ENCODE measurements around the gene SLC22A2. TPM values are rescaled to one million over a fixed set of nuclear protein-coding genes. Genes with fewer than 3 reads are reported as not detected.

The SLC22A2 gene
- total and polyA plus RNA-seq, 2 experiments from 2014 or later: 0.94 to 1.1 TPM

DNA sequence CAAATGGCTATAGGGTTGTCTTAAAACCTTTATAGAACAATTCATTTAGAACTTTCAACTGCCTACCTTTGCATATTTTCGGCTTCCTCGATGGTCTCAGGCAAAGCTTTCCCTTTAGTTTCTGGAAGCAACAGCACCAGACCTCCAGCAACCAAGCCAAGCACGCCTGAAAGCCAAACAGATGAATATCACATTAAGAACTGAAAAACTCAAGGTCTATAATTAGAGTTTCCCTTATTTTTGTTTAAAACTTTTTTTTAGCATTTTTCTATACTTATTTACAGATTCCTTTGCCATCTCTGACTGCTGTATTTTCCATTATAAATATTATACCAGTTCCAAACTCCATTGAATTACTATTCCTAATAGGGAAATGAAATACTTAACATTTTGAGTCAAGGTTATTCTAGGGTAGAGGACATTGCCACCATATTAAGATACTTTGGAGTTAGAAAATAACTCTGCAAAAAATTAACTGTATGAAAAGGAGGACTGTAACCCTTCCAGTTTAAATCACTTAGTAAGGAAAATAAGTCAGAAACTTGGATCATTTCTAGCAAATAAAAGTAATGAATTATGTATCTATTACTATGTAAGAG, 33.9 kb downstream of the SLC22A2 start (continued):
- TF ChIP-seq, protein P1, sequence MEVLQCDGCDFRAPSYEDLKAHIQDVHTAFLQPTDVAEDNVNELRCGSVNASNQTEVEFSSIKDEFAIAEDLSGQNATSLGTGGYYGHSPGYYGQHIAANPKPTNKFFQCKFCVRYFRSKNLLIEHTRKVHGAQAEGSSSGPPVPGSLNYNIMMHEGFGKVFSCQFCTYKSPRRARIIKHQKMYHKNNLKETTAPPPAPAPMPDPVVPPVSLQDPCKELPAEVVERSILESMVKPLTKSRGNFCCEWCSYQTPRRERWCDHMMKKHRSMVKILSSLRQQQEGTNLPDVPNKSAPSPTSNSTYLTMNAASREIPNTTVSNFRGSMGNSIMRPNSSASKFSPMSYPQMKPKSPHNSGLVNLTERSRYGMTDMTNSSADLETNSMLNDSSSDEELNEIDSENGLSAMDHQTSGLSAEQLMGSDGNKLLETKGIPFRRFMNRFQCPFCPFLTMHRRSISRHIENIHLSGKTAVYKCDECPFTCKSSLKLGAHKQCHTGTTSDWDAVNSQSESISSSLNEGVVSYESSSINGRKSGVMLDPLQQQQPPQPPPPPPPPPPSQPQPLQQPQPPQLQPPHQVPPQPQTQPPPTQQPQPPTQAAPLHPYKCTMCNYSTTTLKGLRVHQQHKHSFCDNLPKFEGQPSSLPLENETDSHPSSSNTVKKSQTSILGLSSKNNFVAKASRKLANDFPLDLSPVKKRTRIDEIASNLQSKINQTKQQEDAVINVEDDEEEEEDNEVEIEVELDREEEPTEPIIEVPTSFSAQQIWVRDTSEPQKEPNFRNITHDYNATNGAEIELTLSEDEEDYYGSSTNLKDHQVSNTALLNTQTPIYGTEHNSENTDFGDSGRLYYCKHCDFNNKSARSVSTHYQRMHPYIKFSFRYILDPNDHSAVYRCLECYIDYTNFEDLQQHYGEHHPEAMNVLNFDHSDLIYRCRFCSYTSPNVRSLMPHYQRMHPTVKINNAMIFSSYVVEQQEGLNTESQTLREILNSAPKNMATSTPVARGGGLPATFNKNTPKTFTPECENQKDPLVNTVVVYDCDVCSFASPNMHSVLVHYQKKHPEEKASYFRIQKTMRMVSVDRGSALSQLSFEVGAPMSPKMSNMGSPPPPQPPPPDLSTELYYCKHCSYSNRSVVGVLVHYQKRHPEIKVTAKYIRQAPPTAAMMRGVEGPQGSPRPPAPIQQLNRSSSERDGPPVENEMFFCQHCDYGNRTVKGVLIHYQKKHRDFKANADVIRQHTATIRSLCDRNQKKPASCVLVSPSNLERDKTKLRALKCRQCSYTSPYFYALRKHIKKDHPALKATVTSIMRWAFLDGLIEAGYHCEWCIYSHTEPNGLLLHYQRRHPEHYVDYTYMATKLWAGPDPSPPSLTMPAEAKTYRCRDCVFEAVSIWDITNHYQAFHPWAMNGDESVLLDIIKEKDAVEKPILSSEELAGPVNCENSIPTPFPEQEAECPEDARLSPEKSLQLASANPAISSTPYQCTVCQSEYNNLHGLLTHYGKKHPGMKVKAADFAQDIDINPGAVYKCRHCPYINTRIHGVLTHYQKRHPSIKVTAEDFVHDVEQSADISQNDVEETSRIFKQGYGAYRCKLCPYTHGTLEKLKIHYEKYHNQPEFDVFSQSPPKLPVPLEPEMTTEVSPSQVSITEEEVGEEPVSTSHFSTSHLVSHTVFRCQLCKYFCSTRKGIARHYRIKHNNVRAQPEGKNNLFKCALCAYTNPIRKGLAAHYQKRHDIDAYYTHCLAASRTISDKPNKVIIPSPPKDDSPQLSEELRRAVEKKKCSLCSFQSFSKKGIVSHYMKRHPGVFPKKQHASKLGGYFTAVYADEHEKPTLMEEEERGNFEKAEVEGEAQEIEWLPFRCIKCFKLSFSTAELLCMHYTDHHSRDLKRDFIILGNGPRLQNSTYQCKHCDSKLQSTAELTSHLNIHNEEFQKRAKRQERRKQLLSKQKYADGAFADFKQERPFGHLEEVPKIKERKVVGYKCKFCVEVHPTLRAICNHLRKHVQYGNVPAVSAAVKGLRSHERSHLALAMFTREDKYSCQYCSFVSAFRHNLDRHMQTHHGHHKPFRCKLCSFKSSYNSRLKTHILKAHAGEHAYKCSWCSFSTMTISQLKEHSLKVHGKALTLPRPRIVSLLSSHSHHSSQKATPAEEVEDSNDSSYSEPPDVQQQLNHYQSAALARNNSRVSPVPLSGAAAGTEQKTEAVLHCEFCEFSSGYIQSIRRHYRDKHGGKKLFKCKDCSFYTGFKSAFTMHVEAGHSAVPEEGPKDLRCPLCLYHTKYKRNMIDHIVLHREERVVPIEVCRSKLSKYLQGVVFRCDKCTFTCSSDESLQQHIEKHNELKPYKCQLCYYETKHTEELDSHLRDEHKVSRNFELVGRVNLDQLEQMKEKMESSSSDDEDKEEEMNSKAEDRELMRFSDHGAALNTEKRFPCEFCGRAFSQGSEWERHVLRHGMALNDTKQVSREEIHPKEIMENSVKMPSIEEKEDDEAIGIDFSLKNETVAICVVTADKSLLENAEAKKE (CRISPR knock-in tag; IDR thresholded peaks at IDR 0.05): no peak
- TF ChIP-seq STAT1 (IDR thresholded peaks at IDR 0.05; ENCODE audit: unreplicated experiment) (no peak), EZH2phosphoT487 (IDR thresholded peaks at IDR 0.05; ENCODE audit: unreplicated experiment) (no peak), ZNF114 (CRISPR knock-in tag; IDR thresholded peaks at IDR 0.05) (no peak)
- TF ChIP-seq, protein P2, sequence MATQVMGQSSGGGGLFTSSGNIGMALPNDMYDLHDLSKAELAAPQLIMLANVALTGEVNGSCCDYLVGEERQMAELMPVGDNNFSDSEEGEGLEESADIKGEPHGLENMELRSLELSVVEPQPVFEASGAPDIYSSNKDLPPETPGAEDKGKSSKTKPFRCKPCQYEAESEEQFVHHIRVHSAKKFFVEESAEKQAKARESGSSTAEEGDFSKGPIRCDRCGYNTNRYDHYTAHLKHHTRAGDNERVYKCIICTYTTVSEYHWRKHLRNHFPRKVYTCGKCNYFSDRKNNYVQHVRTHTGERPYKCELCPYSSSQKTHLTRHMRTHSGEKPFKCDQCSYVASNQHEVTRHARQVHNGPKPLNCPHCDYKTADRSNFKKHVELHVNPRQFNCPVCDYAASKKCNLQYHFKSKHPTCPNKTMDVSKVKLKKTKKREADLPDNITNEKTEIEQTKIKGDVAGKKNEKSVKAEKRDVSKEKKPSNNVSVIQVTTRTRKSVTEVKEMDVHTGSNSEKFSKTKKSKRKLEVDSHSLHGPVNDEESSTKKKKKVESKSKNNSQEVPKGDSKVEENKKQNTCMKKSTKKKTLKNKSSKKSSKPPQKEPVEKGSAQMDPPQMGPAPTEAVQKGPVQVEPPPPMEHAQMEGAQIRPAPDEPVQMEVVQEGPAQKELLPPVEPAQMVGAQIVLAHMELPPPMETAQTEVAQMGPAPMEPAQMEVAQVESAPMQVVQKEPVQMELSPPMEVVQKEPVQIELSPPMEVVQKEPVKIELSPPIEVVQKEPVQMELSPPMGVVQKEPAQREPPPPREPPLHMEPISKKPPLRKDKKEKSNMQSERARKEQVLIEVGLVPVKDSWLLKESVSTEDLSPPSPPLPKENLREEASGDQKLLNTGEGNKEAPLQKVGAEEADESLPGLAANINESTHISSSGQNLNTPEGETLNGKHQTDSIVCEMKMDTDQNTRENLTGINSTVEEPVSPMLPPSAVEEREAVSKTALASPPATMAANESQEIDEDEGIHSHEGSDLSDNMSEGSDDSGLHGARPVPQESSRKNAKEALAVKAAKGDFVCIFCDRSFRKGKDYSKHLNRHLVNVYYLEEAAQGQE (IDR thresholded peaks at IDR 0.05; ENCODE audit: unreplicated experiment): no peak
- TF ChIP-seq, protein P3, sequence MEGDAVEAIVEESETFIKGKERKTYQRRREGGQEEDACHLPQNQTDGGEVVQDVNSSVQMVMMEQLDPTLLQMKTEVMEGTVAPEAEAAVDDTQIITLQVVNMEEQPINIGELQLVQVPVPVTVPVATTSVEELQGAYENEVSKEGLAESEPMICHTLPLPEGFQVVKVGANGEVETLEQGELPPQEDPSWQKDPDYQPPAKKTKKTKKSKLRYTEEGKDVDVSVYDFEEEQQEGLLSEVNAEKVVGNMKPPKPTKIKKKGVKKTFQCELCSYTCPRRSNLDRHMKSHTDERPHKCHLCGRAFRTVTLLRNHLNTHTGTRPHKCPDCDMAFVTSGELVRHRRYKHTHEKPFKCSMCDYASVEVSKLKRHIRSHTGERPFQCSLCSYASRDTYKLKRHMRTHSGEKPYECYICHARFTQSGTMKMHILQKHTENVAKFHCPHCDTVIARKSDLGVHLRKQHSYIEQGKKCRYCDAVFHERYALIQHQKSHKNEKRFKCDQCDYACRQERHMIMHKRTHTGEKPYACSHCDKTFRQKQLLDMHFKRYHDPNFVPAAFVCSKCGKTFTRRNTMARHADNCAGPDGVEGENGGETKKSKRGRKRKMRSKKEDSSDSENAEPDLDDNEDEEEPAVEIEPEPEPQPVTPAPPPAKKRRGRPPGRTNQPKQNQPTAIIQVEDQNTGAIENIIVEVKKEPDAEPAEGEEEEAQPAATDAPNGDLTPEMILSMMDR (conservative IDR thresholded peaks at IDR 0.05; ENCODE audit: low read depth in 2 of 2): no peak

Measured in GM23338 (cell line).